IPS DF 4.7 (cell line): ENCODE results near the gene FOXI1.
"Not testable (repeated sequence)": the region's sequence is repeated elsewhere in the genome, so short reads cannot be mapped to it uniquely, and the experiment has no call there.

Experiments used
- DNase-seq: peaks from one replicate; pipeline ENCODE4 v3.0.0-alpha.2; 2013; ENCODE audit warnings: low spot score; ENCODE audit errors: extremely low read depth

The FOXI1 gene

DNA sequence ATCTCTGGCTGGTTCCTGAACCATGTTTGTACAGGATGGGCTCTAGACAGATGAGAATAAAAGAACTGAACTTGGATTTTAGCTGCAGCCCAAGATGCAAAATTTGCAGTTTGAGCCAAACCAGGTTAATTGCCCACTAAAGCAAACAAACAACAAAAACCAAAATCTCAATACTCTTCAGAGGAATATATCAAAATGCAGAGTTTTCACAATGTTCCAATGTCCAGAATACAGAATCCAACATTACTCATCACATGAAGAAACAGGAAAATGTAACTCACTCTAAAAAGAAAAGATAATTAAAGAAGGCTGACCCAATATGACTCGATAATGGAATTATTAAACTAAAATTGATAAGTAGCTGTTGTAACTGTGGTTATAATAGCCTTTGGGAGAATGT lies 20.4 kb downstream of the FOXI1 start:
- no peak for DNase-seq

- no peak for DNase-seq
Observed at GRCh38 chr5:170126626-170127025, 20.9 kb downstream of the FOXI1 start.

DNA sequence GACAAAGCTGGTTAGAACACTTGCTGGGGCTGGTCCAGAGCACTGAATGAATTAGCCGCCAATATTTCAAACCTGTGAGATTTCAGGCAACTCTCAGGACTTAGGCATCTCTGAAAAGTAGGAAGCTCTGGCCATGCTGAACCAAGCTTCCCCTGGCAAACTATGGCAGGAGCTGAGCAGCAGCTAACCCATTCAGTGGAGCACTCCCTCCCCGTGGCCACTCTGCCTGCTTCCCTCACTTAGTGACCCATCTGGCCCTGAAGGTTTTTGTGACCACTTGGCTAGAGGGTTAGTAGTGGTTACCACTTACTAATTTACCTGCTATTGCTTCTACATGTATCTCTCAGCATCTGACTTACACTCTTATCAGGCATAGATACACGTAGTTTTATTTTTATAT lies 25.5 kb downstream of the FOXI1 start:
- no peak for DNase-seq

DNA sequence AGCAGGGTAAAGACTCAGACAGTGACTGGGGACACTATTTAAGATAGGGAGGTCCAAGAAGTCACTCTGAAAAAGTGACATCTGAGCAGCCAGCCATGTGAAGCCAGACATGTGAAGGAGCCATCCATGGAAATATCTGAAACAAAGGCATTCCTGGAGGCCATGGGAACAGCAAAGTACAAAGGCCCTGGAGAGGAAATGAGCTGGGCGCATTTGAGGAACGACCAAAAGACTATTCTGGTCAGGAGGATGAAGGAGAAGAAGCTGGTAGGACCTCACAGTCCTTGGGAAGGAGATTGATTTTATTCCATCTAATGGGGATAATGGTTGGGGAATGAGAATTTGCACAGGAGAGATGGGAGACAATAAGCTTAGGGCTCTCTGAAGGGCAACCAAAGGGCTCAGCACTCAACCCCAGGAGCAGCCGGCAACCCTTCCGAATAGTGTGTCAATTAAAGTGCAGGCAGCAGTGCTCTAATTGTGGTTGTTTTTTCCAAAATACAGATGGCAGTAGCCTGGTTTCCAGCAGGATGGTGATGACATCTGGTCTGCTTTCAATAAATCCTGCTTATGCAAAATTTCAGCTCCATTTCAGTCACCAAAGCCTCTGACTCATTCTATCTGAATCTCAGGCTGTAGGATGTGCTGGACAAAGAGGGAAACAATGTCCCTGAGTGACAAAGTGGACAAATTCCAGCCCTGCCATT lies 26.7 kb downstream of the FOXI1 start:
- no peak for DNase-seq

- no peak for DNase-seq
Observed at GRCh38 chr5:170132976-170133448, 27.3 kb downstream of the FOXI1 start.

- no peak for DNase-seq
Observed at GRCh38 chr5:170135796-170136490, 30.2 kb downstream of the FOXI1 start.

- DNase-seq = no peak
Observed at GRCh38 chr5:170136506-170136905, 30.8 kb downstream of the FOXI1 start.

DNA sequence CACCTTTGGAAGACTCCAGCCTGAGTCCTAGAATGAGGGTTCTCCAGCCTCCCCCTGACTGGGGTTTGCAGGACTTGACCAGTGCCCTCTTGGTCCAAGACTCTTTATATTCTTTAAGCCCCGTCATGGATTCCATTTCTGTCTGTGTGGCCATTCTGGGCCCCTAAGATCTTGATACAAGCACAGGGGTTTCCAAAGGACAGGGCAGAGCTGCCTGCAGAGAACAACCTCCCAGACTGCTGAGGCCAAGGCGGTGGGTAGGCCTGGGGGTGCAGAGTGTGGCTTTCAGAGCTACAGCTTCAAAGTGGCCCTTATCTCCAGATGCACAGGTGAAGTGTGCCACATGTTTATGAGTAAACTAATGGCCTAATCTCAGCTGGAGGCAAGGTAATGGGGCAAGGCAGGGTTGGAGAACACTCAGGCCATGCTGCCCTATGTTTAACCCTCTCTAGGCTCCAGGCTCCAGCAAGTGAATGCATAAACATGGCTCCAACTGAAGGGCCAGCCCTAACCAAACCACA lies 32.1 kb downstream of the FOXI1 start:
- no peak for DNase-seq

DNA sequence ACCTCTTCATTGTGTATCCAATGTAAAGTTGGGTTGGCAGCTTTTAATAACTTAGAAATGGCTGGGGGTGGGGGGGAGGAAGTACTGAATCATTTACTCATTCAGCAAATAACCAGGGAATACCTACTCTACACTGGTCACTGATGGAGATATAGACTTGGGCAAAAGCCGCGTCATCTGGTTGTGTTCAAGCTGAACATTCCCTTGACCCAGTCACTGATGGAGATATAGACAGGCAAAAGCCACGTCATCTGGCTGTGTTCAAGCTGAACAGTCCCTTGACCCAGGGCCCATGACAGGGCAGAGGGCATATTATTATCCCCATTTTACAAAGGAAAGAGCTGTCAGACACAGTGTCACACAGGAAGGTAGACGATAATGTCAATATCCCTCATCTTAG lies 32.6 kb downstream of the FOXI1 start:
- no peak for DNase-seq

DNA sequence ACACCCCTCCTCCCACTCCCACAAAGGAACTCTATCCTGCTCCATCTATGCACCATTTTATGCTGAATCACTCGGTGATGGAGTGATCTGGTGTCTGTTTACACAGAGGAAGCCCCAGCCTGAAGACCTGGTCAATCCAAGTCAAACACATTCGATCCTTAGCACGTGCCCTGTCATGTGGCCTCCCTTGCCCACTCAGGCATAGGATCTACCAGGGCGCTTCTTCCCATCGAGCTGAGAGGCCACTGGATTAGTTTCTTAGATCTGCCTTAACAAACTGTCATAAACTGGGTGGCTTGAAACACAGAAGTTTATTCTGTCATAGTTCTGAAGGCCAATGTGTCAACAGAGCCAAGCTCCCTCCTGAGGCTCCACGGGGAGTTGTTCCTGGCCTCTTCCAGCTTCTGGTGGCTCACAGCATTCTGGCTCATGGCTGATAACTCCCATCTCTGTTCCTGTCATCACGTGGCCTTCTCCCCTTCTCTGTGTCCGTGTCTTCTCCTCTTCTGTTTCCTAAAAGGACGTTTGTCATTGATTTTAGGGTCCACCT lies 34.2 kb downstream of the FOXI1 start:
- DNase-seq = no peak

GRCh38 chr5:170141196-170141595 lies 35.5 kb downstream of the FOXI1 start:
- DNase-seq = not testable (repeated sequence)

DNA sequence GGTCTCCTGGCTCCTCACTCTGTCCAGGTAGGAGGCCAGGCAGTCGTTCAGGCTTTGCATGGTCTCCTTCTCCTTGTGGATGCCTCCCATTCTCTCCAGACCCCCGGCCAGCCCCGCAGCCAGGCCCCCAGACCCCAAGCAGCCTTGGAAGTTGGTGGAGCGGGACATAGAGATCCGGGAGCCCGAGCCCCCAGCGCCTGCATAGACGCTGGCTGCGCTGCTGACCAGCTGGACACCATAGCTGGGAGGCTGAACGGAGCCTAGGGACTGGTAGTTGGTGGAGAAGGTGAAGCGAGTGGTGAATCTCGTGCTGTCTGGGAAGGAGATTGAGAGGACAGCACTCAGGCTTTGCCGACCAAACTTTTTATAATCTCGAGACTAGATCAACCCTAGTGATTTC lies 35.9 kb downstream of the FOXI1 start:
- no peak for DNase-seq

DNA sequence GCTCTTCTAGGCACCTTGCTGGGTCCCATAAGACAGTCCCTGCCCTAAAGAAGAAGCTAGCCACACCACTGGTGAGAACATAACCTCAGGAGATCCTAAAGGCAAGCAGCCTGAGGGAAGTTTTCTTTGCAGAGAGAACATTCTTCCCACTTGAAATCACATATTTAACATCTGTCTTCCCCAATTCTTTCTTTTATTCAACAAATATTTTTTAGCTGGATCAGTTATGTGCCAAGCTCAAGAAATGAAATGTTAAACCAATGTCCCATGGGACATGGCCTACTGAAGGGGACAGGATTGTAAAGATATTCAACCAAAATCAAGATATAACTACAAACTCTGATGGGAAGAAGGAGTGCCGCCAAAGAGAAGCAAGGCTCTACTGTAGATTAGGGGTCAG lies 36.5 kb downstream of the FOXI1 start:
- DNase-seq = no peak

DNA sequence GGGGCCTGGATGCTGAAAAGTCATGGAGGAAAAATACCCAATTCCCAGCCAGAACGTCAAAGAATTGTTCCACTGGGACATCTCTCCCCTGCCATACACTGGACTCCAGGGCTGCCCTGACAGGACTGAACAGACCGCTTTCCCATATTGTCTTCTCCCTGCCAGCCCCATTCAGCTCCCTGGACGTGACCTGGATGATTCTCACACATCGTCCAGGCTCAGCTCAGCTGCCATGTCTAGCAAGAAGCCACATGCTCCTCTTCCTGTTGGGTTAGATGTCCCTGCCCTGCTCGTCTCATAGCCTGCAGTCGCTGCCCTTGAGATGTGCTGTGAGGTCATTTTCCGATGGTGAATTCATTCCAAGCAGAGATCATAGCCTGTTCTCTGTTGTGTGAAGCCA lies 37.4 kb downstream of the FOXI1 start:
- no peak for DNase-seq

DNA sequence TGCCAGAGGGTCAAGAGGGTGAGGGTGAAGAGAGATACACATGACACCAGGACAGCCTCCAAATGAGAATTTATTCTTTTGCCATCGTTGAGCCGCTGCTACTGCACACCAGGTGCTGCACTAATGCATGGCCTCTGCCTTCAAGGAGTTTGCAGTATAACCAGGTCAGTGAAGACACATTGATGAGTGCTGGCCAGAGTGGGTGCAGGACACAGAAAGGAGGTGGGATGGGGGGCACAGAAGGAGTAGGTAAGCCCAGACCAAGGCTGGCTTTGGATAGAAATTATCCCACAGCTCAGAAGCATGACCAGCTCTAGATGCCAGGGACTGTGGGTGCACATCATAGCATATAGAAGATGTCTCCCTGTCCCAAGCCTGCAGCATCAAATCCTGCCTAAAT lies 38.0 kb downstream of the FOXI1 start:
- DNase-seq = no peak

DNA sequence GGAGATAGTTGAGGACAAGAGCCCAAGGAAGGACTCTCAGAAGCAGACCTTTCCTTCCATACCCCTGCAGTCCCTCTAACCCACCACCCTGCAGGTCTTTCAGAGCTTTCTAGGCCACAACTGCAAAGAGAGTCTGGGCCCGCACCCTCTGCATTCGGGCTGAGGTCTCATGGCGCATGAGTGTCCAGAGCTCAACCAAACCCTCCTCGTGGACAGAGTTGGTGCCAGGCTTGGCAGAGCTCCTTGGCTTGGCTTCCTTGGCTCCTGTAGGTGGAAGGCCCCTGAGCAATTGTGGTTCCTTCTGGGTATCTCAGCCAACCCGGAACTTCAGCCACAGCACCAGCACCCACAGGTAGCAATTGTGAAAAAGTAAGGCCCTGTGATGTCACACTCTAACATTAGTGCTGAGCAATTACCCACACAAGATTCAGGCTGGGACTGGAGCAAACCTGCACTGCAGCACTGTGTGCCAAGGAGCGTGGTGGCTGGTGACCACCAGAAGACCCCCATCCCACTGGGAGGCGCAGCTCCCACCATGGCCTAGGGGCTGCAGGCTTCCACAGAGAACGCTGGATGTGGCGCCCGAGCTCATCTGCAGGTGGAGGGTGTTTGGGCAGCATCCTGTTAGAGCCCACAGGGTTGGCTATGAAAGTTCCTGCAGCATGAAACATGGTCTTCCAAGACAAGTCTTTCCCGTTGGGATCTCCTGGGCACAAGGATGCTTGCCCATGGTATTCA lies 38.8 kb downstream of the FOXI1 start:
- DNase-seq = no peak

- DNase-seq = no peak
Observed at GRCh38 chr5:170145462-170145861, 39.8 kb downstream of the FOXI1 start.

DNA sequence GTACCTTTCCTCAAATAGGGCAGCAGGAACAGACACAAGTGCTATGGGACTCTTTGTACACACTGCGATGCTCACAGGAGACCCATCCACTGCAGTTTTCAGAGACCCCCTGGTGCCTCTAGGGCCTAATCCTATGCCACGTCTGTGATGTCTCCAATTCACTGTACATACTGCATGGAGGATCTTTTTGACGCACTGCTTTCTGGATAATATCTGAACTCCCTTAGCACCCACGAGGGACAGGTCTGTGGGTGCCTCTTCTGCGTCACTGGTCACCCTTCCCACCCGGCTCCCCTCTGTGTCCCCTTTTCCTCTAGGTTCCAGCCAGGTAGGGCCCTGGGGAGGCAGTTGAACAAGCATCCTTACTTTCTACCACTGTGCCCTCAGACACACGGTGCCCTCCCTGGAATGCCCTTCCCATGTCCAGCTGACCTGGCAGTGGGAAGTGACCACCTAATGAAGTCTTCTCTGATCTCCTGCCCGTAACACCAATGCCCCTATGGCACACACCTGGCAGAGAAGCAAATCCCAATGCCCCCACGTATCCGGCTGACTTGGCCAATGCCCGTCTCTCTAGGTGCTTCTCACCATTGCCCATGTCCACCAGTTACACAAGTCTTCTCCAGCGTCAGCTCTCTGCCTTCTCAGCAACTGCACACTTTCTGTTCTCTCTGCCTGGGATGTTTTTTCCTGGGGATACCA lies 41.5 kb downstream of the FOXI1 start:
- no peak for DNase-seq

GRCh38 chr5:170147753-170148264 lies 42.1 kb downstream of the FOXI1 start:
- DNase-seq = no peak

DNA sequence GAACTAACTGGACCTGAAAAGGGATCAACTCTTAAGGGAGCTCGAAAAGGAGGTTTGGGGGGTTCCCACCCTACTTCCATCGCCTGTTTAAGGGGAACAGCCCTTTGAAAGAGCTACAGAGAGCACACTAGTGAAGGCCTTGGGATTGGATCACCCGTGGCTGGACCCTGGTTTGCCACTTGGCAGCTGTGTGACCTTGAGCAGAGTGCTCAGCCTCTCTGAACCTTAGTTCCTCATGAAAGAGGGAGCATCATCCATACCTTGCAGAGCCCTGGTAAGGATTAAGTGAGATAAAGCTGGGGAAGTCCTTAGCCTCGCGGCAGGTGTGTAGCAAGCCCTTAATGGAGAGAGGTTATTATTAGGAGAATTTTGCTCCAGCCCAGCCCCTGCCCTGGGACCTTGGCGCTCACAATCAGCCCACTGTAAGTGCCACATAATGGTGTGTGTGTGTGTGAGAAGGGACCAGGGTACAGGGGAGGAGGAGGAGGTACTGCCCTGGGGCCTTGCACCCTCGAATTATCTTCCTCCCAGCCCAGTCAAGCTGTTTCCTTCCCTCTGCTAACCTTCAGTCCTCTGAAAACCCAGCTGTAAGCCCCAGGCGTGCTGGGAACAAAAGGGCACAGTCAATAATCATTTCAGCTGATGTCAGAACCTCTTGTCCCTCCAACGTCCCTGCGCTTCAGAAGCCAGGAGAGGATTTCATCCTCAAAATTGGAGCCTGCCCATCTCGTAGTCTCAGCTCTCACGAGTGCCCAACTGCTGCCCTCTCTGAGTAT lies 42.9 kb downstream of the FOXI1 start:
- no peak for DNase-seq
